Hematopoietic multipotent progenitor cell treated with erythropoietin and hydrocortisone succinate and interleukin-3 and kit ligand, for 8 days (in vitro differentiated cells): ENCODE data around the gene DSG4.

ENCODE experiments used
- DNase-seq: peaks from one replicate; pipeline ENCODE4 v3.0.0-alpha.2; 2015

DSG4 gene

DNA sequence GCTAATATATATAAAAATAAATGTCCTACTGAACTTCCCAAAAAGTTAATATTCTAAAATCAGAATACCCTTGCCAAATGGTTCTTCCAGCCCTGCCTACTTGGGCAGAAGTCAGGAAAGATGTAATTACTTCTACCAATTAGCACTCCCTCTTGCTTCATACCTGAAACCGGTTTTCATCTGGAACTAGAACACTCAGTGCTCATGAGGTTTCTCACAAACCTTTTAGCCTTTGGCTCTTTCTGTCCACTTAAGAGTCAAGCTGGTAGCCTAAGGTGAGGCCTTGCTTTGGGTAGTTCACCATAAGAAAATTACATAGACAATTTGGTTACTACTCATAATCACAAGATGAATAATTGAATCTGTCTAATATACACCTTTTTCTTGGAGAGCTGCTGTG, 75.0 kb downstream of the DSG4 start:
- DNase-seq, result no peak

DNA sequence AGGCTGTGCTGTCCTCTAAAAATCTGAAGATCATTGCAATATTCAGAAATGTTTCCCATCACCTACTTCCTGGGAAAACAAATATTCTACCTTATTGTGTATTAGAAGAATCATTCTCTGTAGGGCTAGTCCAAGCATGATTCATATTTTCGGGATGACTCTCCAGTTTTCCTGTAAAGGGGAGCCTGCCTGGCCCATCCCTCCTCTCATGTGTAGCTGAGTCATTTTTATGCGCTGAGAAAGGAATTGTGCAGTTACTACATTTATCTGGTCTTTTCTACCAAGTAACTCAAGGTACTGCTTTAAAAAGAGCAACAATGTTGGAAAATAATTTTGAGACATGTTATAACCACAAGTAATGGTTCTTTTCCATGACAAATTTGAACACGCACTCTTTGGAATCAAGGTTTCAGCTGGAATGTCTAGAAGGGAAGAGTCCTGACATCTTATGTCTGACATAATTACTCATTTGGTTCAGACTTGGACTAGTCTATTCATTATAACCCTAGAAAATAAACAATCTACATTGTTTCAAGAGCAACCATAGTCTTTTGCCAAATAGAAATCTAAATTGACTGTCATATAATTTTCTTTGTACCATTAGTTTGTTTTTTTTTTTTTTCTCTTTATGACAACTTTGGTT, 77.6 kb downstream of the DSG4 start:
- no peak for DNase-seq
